Erythroblast (primary cell): ENCODE data around the gene CCDC80.

Experiments
- GATA1 ChIP-seq: IDR thresholded peaks from 2 replicates; pipeline ENCODE4 v1.6.1; 2011; ENCODE audit warnings: low read depth, mild to moderate bottlenecking, control low read depth, low read length, moderate library complexity
- POLR2A ChIP-seq: IDR thresholded peaks from 2 replicates; pipeline ENCODE4 v1.6.1; 2011; ENCODE audit warnings: mild to moderate bottlenecking, low read length

DNA sequence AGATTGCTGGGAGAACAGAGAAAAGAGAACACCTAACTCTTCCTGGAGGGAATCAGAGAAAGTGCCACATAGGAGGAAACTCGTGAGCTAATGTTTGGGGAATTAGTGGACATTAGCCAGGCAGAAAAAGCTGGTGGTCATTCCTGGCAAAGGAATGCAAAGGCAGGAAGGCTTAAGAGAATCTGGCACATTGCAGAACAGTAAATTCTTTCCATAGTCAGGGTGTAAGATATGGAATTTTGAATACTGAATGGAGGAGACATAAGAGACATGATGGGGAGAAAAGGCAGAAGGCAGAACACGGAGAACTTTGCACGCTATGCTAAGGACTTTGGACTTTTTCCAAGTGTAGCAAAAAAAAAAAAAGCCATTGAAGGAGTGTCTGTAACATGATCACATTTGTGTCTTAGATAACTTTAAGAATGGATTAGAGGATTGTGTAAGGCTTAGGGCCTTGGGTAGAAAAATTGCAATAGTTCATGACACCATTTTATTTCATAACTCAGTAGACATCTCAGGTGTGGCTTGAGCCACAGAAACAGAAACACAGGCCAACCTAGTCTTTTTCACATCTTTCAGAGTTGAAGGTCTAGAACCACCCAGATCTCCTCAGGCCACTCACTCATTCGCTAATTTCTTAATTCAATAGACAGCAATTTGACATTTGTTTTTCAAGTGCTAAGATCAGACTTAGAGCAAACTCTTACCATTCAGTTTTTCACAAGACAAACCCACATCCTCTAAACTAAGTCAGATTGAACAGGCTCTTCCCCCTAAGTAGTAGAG is 31.2 kb upstream of the CCDC80 start:
- TF ChIP-seq POLR2A (no peak), GATA1 (no peak)
